ENCODE results near the gene IQGAP2.

GRCh38 chr5:76532052-76532451, 129.0 kb downstream of the IQGAP2 start:
- no peak for TF ChIP-seq CTCF (tag by site-specific recombination; IDR thresholded peaks at IDR 0.05)
- no peak for TF ChIP-seq YY1 (tag by site-specific recombination; IDR thresholded peaks at IDR 0.05)

All from HEK293 (cell line).